Ishikawa (cell line): ENCODE results near the gene EMC10.

Source experiments
- EP300 ChIP-seq: IDR thresholded peaks from 2 replicates; pipeline ENCODE4 v1.6.1; 2012; ENCODE audit warnings: borderline replicate concordance
- TAF1 ChIP-seq: IDR thresholded peaks from 2 replicates; pipeline ENCODE4 v1.6.1; 2012; ENCODE audit warnings: low read depth, mild to moderate bottlenecking
- TF ChIP-seq, protein P1 (sequence below): IDR thresholded peaks from 2 replicates; pipeline ENCODE4 v1.6.1; 2012
- TF ChIP-seq, protein P2 (sequence below): IDR thresholded peaks from 2 replicates; pipeline ENCODE4 v1.6.1; 2012; ENCODE audit warnings: low read depth, mild to moderate bottlenecking

DNA sequence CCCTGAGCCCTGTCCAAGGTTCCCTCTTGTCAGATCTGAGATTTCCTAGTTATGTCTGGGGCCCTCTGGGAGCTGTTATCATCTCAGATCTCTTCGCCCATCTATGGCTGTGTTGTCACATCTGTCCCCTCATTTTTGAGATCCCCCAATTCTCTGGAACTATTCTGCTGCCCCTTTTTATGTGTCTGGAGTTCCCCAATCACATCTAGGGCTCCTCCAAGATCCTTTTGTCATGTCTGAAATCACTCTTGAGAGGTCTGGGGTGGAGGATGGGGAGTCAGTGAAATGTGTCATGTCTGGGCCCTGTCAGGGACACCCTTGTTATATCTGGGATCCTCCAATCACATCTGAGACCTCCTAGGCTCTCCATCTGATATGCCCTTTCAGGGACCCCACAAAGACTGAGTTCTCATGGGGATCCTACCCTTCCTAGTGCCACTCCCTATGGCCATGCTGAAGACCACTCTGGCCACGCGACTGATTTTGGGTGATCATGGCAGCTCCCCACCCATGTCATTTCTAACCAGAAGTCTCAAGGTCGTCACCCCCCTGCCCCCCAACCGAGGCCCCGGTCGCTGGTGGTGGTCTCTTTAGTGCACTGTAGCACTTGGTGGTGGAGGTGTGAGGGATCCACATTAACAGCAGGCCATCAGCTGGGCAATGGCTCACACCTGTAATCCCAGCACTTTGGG, 47.4 kb upstream of the EMC10 start:
- TF ChIP-seq EP300 (no peak), TAF1 (no peak)
- TF ChIP-seq, protein P1, sequence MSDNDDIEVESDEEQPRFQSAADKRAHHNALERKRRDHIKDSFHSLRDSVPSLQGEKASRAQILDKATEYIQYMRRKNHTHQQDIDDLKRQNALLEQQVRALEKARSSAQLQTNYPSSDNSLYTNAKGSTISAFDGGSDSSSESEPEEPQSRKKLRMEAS, result no peak
- TF ChIP-seq, protein P2, sequence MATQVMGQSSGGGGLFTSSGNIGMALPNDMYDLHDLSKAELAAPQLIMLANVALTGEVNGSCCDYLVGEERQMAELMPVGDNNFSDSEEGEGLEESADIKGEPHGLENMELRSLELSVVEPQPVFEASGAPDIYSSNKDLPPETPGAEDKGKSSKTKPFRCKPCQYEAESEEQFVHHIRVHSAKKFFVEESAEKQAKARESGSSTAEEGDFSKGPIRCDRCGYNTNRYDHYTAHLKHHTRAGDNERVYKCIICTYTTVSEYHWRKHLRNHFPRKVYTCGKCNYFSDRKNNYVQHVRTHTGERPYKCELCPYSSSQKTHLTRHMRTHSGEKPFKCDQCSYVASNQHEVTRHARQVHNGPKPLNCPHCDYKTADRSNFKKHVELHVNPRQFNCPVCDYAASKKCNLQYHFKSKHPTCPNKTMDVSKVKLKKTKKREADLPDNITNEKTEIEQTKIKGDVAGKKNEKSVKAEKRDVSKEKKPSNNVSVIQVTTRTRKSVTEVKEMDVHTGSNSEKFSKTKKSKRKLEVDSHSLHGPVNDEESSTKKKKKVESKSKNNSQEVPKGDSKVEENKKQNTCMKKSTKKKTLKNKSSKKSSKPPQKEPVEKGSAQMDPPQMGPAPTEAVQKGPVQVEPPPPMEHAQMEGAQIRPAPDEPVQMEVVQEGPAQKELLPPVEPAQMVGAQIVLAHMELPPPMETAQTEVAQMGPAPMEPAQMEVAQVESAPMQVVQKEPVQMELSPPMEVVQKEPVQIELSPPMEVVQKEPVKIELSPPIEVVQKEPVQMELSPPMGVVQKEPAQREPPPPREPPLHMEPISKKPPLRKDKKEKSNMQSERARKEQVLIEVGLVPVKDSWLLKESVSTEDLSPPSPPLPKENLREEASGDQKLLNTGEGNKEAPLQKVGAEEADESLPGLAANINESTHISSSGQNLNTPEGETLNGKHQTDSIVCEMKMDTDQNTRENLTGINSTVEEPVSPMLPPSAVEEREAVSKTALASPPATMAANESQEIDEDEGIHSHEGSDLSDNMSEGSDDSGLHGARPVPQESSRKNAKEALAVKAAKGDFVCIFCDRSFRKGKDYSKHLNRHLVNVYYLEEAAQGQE, result no peak
